ENCODE results near the gene CCSER1. TPM values are rescaled to one million over a fixed set of nuclear protein-coding genes. Genes with fewer than 3 reads are reported as not detected.
"Not testable (repeated sequence)": the region's sequence is repeated elsewhere in the genome, so short reads cannot be mapped to it uniquely, and the experiment has no call there.

CCSER1 gene
- total RNA-seq, 4 donors from 2014 or later, result 3.6 to 7.0 (median 5.5) TPM

GRCh38 chr4:91436556-91436955 is 1309.4 kb downstream of the CCSER1 start:
- Histone ChIP-seq H3K4me1 (no peaks in the 10 kb centered on the region), H3K9me3 (no peaks in the 10 kb centered on the region), H3K4me3 (no peak overlapping the region), H3K27me3 (no peaks in the 10 kb centered on the region), H3K36me3 (no peaks in the 10 kb centered on the region), H3K27ac (replicated peaks in 1 of 4) (no peak overlapping the region)
- WGBS, result 68% methylated on average over 1 of the region's 1 CpG
- DNase-seq (ENCODE audit: extremely low spot score), result no peak
- intact Hi-C loops (cut with DNase I), result no loop called here
- TF ChIP-seq EP300 (IDR thresholded peaks at IDR 0.05), result no peak
- TF ChIP-seq POLR2AphosphoS5 (IDR thresholded peaks at IDR 0.05), result no peak

DNA sequence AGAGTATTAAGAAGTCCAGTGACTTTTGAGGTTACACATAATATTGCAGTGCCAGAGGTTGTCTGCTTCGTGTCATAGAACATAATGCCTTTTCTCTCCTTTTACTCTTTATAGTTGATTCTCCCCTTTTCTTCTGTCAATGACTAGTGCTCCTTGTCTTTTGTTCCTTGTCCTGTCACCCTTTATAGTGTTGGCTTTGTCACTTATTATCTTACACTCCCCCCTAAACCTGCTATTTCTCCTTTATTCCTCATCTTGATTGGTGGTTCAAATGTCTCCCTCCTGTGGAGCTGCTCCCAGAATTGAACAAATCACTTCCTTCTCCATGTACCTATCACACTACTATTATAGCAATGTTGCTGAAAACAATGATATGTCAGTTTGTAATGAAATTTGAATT is 1320.0 kb downstream of the CCSER1 start:
- intact Hi-C loops (cut with DNase I), result no loop called here
- Histone ChIP-seq H3K4me1 (no peaks in the 10 kb centered on the region), H3K4me3 (no peak overlapping the region), H3K27ac (replicated peaks in 1 of 4) (no peak overlapping the region), H3K27me3 (no peaks in the 10 kb centered on the region), H3K36me3 (no peaks in the 10 kb centered on the region), H3K9me3 (no peaks in the 10 kb centered on the region)
- TF ChIP-seq, protein P1, sequence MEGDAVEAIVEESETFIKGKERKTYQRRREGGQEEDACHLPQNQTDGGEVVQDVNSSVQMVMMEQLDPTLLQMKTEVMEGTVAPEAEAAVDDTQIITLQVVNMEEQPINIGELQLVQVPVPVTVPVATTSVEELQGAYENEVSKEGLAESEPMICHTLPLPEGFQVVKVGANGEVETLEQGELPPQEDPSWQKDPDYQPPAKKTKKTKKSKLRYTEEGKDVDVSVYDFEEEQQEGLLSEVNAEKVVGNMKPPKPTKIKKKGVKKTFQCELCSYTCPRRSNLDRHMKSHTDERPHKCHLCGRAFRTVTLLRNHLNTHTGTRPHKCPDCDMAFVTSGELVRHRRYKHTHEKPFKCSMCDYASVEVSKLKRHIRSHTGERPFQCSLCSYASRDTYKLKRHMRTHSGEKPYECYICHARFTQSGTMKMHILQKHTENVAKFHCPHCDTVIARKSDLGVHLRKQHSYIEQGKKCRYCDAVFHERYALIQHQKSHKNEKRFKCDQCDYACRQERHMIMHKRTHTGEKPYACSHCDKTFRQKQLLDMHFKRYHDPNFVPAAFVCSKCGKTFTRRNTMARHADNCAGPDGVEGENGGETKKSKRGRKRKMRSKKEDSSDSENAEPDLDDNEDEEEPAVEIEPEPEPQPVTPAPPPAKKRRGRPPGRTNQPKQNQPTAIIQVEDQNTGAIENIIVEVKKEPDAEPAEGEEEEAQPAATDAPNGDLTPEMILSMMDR (IDR thresholded peaks at IDR 0.05), result no peak
- no peak for TF ChIP-seq POLR2AphosphoS5 (IDR thresholded peaks at IDR 0.05)
- 73% methylated on average over 1 of the region's 1 CpG for WGBS
- no peak for DNase-seq (ENCODE audit: extremely low spot score)

- H3K9me3 ChIP-seq, result no peaks in the 10 kb centered on the region
Measured at GRCh38 chr4:91448668-91449330, 1321.6 kb downstream of the CCSER1 start.

DNA sequence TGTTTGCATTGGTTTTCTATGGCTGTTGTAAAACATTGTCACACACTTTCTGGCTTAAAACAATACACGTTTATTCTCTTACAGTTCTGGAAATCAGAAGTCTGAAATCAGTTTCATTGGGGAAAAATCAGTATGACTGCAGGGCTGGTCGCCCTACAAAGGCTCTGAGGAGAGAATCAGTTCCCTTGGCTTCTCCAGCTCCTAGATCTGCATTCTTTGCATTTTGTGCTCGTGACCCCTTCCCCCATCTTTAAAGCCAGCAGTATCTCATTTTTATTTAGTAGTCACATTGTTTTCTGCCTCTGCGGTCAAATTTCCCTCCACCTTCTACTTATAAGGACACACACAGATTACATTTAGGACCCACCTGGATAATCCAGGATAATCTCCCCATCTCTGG is 1326.9 kb downstream of the CCSER1 start:
- Histone ChIP-seq H3K36me3 (no peaks in the 10 kb centered on the region), H3K27ac (replicated peaks in 1 of 4) (no peak overlapping the region), H3K9me3 (no peaks in the 10 kb centered on the region), H3K27me3 (no peaks in the 10 kb centered on the region), H3K4me1 (no peaks in the 10 kb centered on the region), H3K4me3 (no peak overlapping the region)
- DNase-seq (ENCODE audit: extremely low spot score), result no peak
- WGBS, result 70% methylated on average over 4 of the region's 4 CpGs
- intact Hi-C loops (cut with DNase I), result no loop called here
- TF ChIP-seq EP300 (IDR thresholded peaks at IDR 0.05) (no peak), POLR2A (IDR thresholded peaks at IDR 0.05; ENCODE audit: low read depth) (no peak), POLR2AphosphoS5 (IDR thresholded peaks at IDR 0.05) (no peak)
- TF ChIP-seq, protein P1 (IDR thresholded peaks at IDR 0.05), result no peak

More at GRCh38 chr4:91448668-91449330, 1321.6 kb downstream of the CCSER1 start:
- intact Hi-C loops (cut with DNase I), result no loop called here
- Histone ChIP-seq H3K27ac (replicated peaks in 1 of 4) (no peak overlapping the region), H3K4me1 (no peaks in the 10 kb centered on the region), H3K27me3 (no peaks in the 10 kb centered on the region), H3K36me3 (no peaks in the 10 kb centered on the region), H3K4me3 (no peak overlapping the region)
- TF ChIP-seq, protein P1 (IDR thresholded peaks at IDR 0.05), result no peak
- no peak for TF ChIP-seq EP300 (IDR thresholded peaks at IDR 0.05)
- TF ChIP-seq POLR2A (IDR thresholded peaks at IDR 0.05; ENCODE audit: low read depth), result no peak
- no peak for TF ChIP-seq POLR2AphosphoS5 (IDR thresholded peaks at IDR 0.05)
- WGBS, result 52% methylated on average over 2 of the region's 2 CpGs
- no peak for DNase-seq (ENCODE audit: extremely low spot score)

GRCh38 chr4:91462566-91462965 is 1335.4 kb downstream of the CCSER1 start:
- H3K4me1 ChIP-seq; H3K9me3 ChIP-seq; H3K4me3 ChIP-seq; intact Hi-C loops (cut with DNase I); H3K36me3 ChIP-seq; H3K27me3 ChIP-seq; DNase-seq (ENCODE audit: extremely low spot score); H3K27ac ChIP-seq (replicated peaks in 1 of 4): not testable (repeated sequence)
- 95% methylated on average over 8 of the region's 9 CpGs for WGBS

GRCh38 chr4:91470671-91471070 is 1343.5 kb downstream of the CCSER1 start:
- intact Hi-C loops (cut with DNase I), result no loop called here
- Histone ChIP-seq H3K36me3 (no peaks in the 10 kb centered on the region), H3K9me3 (no peaks in the 10 kb centered on the region), H3K27me3 (no peaks in the 10 kb centered on the region), H3K27ac (replicated peaks in 1 of 4) (no peak overlapping the region), H3K4me1 (no peaks in the 10 kb centered on the region), H3K4me3 (no peak overlapping the region)
- TF ChIP-seq EP300 (IDR thresholded peaks at IDR 0.05) (no peak), POLR2A (IDR thresholded peaks at IDR 0.05; ENCODE audit: low read depth) (no peak), POLR2AphosphoS5 (IDR thresholded peaks at IDR 0.05) (no peak)
- TF ChIP-seq, protein P1 (IDR thresholded peaks at IDR 0.05), result no peak
- 72% methylated on average over 2 of the region's 2 CpGs for WGBS
- DNase-seq (ENCODE audit: extremely low spot score), result no peak

Measured in esophagus muscularis mucosa (tissue), 4 donors.